MG63 (cell line): ENCODE measurements around the gene KRTAP13-1. TPM values are rescaled to one million over a fixed set of nuclear protein-coding genes. Genes with fewer than 3 reads are reported as not detected.

Experiments used
- DNase-seq: peaks from one replicate; pipeline ENCODE4 v3.0.0-alpha.2; 2020
- H3K27me3 ChIP-seq: fragments of 250-450 bp; sonication (Bioruptor Pico); 2 replicates; pipeline ENCODE4 v1.5.1; 2020; ENCODE audit warnings: mild to moderate bottlenecking, moderate library complexity
- H3K36me3 ChIP-seq: fragments of 250-450 bp; sonication (Bioruptor Pico); 2 replicates; pipeline ENCODE4 v1.5.1; 2020; ENCODE audit warnings: mild to moderate bottlenecking, moderate library complexity
- H3K4me3 ChIP-seq: fragments of 250-450 bp; sonication (Bioruptor Pico); 2 replicates; pipeline ENCODE4 v1.5.1; 2020; ENCODE audit warnings: mild to moderate bottlenecking, moderate library complexity
- H3K9me3 ChIP-seq: fragments of 250-450 bp; sonication (Bioruptor Pico); 2 replicates; pipeline ENCODE4 v1.5.1; 2020; ENCODE audit warnings: mild to moderate bottlenecking, moderate library complexity
- total RNA-seq: library from RNA; depleted of rRNA; stranded (reverse); fragments of >200 nt; shearing (Covaris generic); gene quantifications from 2 replicates; pipeline ENCODE4 v1.2.3, GENCODE V29; 2014; ENCODE audit warnings: low replicate concordance; rRNA removed

The KRTAP13-1 gene
- total RNA-seq, 1 experiment from 2014 or later: not detected

DNA sequence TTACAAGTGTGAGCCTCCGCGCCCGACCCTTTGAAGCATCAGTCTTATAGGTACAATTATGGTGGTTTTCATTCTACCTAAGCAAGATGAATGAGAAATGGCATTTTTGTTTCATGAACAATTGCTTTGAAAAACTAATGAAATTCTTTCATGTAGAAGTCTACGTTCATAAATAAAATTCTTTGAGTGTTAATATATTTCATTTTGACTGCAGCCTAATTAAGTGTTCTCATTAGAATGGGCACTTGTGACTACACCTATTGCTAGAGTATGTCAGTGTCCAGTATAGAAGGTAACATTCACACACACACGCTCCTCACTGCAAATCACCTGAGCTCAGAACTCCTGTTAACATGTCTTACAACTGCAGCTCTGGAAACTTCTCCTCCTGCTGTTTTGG lies 44.1 kb downstream of the KRTAP13-1 start, which contains the start of gene KRTAP15-1:
KRTAP15-1 (plus strand) TSS at position 301 of the 400 bp plus-strand sequence; CDS start at position 354, 53 bp downstream.
- Histone ChIP-seq H3K4me3 (no peak within 1 kb of the TSS), H3K9me3 (no peaks in the 10 kb centered on the region), H3K36me3 (no peaks in the 10 kb centered on the region), H3K27me3 (no peaks in the 10 kb centered on the region)
- no peak for DNase-seq

DNA sequence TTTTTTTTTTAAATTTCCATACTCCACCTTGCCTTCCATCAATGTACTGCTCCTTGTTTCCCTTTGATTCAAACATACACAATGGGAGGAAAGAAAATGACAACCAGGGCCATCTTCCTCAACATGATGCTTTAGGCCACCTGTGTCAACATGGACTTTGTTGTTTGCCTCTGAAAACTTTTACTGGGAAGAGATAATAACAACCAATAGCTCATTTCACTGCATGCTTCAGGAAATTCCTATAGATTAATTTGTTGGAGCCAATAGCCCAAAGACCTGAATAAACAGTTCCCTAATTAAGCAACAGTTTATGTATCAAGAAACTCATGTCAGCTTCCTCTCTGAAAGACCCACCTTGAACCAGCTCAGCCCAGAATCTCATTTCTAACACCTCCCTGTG lies 47.4 kb downstream of the KRTAP13-1 start:
- DNase-seq: no peak

DNA sequence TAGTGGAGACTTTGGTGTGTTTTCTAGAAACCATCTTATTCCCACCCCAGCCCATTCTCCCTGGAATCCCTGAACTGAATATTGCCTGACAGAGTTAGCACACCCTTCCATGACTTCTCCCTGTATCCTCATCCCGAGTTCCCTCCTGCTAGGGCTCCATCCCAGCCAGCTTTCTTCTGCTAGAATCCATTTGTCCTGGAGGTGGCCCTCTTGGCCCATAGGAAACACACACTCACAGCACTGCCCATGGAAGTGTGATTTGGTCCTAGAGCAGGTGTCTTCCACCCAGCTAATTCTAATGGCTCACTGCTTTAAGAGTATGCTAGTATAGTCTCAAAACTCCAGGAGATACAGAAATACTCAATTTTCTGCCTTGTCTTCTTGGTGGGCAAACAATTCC lies 48.4 kb downstream of the KRTAP13-1 start:
- Histone ChIP-seq H3K4me3 (no peak overlapping the region), H3K9me3 (no peaks in the 10 kb centered on the region), H3K27me3 (no peaks in the 10 kb centered on the region), H3K36me3 (no peaks in the 10 kb centered on the region)
- DNase-seq: no peak

More for the DNA sequence above, 47.4 kb downstream of the KRTAP13-1 start:
- no peaks in the 10 kb centered on the region for H3K36me3 ChIP-seq
- no peak overlapping the region for H3K4me3 ChIP-seq
- no peaks in the 10 kb centered on the region for H3K9me3 ChIP-seq
- H3K27me3 ChIP-seq: no peaks in the 10 kb centered on the region

Other genes with a start within 250 kb of the KRTAP13-1 start
- not detected in 2 replicates for gene CLDN17, start 229.2 kb upstream of the KRTAP13-1 start, total RNA-seq
- not detected in 2 replicates for gene CLDN8, start 179.9 kb upstream of the KRTAP13-1 start, total RNA-seq
- gene KRTAP24-1, start 113.1 kb upstream of the KRTAP13-1 start, total RNA-seq: not detected in 2 replicates
- not detected in 2 replicates for gene KRTAP25-1, start 106.5 kb upstream of the KRTAP13-1 start, total RNA-seq
- not detected in 2 replicates for gene KRTAP26-1, start 75.7 kb upstream of the KRTAP13-1 start, total RNA-seq
- not detected in 2 replicates for gene KRTAP27-1, start 58.3 kb upstream of the KRTAP13-1 start, total RNA-seq
- gene KRTAP23-1, start 47.4 kb upstream of the KRTAP13-1 start, total RNA-seq: not detected in 2 replicates
- gene KRTAP13-2, start 23.8 kb upstream of the KRTAP13-1 start, total RNA-seq: not detected in 2 replicates
- not detected in 2 replicates for gene KRTAP13-3, start 29.9 kb downstream of the KRTAP13-1 start, total RNA-seq
- not detected in 2 replicates for gene KRTAP13-4, start 34.2 kb downstream of the KRTAP13-1 start, total RNA-seq
- not detected in 2 replicates for gene KRTAP15-1, start 44.2 kb downstream of the KRTAP13-1 start, total RNA-seq
- gene KRTAP19-1, start 84.3 kb downstream of the KRTAP13-1 start, total RNA-seq: not detected in 2 replicates
- gene KRTAP19-2, start 91.4 kb downstream of the KRTAP13-1 start, total RNA-seq: not detected in 2 replicates
- not detected in 2 replicates for gene KRTAP19-3, start 96.0 kb downstream of the KRTAP13-1 start, total RNA-seq
- gene KRTAP19-4, start 101.1 kb downstream of the KRTAP13-1 start, total RNA-seq: not detected in 2 replicates
- gene KRTAP19-5, start 106.1 kb downstream of the KRTAP13-1 start, total RNA-seq: not detected in 2 replicates
- gene KRTAP19-6, start 145.8 kb downstream of the KRTAP13-1 start, total RNA-seq: not detected in 2 replicates
- gene KRTAP19-7, start 165.3 kb downstream of the KRTAP13-1 start, total RNA-seq: not detected in 2 replicates
- not detected in 2 replicates for gene KRTAP22-2, start 194.4 kb downstream of the KRTAP13-1 start, total RNA-seq
- not detected in 2 replicates for gene KRTAP6-3, start 196.4 kb downstream of the KRTAP13-1 start, total RNA-seq
- gene KRTAP6-2, start 202.9 kb downstream of the KRTAP13-1 start, total RNA-seq: not detected in 2 replicates
- gene KRTAP22-1, start 205.1 kb downstream of the KRTAP13-1 start, total RNA-seq: not detected in 2 replicates
- gene KRTAP6-1, start 217.9 kb downstream of the KRTAP13-1 start, total RNA-seq: not detected in 2 replicates
- gene KRTAP20-1, start 220.4 kb downstream of the KRTAP13-1 start, total RNA-seq: not detected in 2 replicates
- gene KRTAP20-4, start 224.6 kb downstream of the KRTAP13-1 start, total RNA-seq: not detected in 2 replicates
- not detected in 2 replicates for gene KRTAP20-2, start 239.2 kb downstream of the KRTAP13-1 start, total RNA-seq
- gene KRTAP20-3, start 246.8 kb downstream of the KRTAP13-1 start, total RNA-seq: not detected in 2 replicates